NCI-H2227 (cell line): ENCODE results near the gene KDM8.

Experiments used
- DNase-seq: peaks from one replicate; lab custom pipeline; 2025; ENCODE audit not compliant: unreplicated experiment; lab: John Stamatoyannopoulos, UW

Gene KDM8

DNA sequence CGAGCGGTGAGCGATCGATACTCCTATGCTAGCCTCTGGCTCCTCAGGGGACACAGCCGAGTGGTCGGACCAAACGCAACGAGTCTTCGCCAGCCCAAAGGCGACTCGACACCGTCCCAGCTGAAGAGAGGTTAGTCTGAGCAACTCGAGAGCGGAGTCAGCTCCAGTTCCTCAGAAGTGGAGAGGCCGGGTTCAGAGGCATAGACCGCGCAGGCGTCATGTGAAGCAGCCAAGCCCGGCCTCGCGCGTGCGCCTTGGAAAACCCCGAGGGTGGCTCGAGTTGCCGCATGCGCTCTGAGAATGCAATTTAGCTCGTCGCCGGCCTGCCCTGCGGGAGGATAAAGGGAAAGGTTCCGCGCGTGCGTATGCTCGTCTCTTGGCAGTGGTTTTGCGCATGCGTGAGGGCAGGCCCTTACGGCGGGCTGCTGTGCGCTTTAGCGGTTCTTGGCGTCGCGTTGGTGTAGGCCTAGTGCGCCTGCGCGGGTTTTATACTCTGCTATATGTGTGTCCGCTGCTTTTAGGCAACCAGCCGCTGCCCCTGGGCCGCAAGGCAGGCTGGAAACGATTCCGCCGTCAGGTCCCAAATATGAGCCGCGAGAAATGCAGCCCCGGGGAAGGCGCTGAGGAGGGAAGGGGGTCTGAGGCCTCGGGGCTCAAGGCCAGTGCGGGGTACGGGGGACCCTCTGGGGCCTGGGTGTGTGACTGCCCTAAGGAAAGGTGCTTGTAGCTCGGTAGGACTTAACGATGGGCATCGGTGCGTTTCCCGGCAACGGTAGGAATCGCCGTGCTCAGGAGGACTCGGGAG lies at the start of gene KDM8:
Gene KDM8 (plus strand): TSS at position 20 of the 805 bp plus-strand sequence. CDS start 6,598 bp downstream, outside the sequence.
- peak; percentile 100 for DNase-seq

DNA sequence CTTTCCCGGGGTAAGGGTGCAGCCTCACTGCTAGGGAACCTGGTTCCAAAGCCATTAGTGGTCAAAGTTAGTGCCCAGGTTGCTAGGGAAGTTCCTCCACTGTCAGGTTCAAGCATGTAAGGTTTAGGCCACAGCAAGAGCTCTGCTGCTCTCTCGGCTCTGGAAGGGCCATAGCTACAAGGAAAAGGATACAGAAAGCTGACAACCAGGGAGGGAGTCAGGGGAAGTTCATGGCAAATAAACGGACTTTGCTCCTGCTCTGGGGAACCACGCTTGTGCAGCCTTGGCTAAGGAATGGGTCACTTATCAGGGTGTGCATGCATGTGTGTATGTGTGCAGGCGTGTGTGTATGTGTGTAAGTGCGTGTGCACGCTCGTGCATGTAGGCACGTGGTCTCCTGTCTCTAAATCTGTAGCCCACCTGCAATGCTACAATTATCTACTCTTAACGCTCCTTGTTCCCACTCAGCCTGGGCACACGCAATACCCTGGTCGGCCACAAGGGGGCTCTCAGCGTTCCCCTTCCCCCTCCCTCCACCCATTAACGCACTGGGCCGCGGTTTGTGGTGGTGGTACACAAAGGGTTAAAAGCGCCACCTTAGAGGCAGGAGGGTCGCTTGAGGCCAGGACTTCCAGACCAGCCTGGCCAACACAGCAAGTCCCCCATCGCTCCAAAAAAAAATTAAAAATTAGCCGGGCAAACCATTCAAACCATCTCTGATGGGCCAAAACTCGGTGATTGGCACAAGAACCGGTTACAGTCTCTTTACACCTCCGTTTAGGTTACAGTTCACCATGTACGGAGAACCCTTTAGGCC lies 48.4 kb upstream of the KDM8 start:
- peak; percentile 42 for DNase-seq

DNA sequence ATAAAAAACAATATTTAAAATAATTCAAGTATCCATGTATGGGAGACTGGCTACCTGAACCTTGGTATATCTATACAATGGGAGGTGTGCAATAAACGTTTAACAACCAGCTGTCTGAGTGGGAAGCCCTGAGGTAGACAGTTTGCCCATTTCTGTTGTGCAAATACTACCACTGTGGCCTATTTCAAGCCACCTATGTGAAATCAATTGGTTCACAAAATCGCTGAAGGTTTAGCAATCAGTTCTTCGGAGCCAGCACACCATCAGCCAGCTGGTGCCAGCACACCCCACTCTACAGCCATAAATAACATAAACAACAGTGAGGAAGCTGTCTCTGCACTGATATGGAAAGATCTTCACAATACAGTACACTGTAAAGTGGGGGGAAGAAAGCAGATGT lies 46.7 kb upstream of the KDM8 start:
- DNase-seq = no peak

DNA sequence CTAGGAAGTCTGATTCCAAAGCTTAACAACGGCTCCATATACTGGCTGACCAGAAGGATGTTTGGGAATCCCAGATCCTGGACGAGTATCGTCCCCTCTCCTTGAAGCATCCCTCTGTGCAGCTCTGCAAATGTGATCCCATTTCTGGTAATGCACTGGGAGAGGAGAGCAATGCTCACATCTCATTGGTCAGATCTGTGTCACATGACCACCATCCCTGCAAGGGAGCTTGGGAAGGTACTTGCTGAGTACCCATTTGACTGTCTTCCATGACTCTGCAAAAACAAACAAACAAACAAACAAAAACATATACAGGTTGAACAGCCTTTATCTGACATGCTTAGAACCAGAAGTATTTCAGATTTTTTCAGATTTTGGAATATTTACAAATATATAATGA lies 41.9 kb upstream of the KDM8 start:
- no peak for DNase-seq

DNA sequence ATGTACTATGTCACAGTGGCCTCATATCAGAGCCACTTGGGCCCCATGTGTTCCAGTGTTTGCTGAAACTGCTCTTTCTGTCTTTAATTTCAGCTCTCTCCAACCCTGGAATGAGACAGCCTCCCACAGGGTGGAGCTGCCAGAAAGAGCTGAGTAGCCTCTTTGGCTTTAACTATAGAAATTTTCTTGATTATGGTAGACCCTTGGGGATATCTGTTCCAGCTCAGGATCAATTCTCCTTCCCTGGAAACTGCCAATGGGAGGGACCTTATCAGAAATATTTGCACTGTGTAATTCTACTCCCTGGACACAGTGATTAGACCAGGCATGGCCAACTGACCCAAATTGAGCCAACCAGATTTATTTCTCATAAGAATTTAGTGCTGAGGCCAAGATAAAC lies 39.0 kb upstream of the KDM8 start:
- DNase-seq = no peak

DNA sequence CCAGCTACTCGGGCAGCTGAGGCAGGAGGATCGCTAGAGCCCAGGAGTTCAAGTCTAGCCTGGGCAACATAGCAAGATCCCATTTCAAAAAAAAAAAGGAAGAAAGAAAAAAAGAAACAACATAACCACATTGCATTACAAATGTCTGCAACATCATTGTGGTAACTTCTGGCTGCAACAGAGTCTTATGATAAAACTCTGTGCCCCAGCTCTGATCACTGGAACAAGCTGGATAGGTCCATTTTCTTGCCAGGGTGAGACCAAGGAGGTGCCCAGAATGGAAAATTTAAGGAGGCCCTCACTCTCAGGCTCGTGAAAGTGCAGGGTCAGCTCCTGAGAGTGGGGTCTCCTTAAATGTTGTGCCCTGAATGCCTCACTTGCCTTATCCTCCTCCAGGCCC lies 37.8 kb upstream of the KDM8 start:
- no peak for DNase-seq

DNA sequence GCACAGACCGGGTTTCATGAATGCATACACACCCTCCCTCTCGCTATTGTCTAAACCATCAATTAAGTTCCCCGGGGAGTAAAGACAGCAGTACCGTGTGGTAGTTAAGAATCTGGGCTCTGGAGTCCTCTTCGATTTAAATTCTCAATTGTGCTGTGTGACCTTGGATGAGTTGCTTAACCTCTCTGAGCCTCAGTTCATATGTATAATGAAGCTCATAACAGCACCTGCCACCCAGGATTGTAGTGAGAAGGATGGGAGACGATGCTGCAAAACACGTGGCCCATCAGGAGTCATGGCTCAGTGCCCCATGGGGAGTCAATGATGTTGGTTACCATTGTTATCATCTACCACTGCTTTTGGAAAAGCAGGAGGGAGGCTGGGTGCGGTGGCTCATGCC lies 34.5 kb upstream of the KDM8 start:
- DNase-seq = no peak

DNA sequence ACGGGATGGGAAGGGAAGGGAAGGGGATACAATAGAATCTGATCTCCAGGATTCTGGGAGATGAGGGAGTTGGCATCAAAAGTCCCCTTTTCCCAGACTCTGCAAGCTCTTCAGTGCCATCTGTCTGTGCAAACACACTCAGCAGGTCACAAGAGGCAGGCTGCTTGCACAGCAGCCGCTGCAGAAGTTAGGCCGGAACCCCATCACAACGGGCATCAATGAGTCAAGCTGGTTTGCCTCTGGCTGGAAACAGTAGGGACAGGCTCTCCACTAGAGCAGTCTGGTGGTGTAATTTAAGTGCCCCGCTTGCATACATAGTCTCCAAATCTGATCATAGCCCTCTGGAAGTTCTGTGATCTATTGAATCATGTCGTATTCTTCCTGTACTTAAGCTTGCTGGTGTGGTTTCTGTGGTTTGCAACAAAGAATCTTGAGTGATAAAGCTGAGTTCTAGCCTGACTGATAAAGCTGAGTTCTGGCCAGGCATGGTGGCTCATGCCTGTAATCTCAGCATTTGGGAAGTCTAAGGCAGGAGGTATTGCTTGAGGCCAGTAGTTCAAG lies 33.7 kb upstream of the KDM8 start:
- DNase-seq = peak; percentile 30

DNA sequence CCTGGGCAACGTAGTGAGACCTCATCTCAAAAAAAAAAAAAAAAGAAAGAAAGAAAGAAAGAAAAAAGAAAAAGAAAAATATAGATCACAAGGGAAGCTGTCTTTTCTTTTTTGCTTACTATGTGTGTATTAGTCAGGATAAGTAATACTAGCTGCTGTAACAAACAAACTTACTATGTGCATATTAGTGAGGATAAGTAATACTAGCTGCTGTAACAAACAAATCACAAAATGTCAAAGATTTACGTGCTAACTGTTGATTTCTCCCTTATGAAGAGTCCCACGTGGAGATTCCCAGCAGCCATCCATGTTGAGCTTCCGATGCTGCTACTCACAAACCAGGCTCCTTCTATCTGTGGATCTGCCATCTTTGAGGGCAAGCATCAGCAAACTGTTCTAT lies 31.7 kb upstream of the KDM8 start:
- DNase-seq = no peak

DNA sequence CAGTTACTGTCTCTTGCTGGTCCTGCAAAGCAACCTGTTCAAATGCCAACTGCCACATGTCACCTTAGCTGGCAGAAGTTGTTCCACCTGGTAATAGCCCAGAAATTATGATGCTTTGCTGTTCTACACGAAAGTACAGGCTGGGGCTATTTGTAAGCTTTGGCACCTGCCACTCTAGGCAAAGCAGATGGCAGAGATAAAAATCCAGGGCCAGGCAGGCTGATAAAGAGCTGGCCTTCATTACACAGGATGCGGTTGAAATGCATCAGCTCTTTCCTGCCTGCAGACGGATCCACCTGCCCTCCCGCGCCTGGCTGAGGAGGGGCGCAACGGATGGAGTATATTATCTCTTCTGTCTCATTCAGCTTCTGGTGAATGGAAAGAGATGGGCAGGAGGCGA lies 29.3 kb upstream of the KDM8 start:
- no peak for DNase-seq

DNA sequence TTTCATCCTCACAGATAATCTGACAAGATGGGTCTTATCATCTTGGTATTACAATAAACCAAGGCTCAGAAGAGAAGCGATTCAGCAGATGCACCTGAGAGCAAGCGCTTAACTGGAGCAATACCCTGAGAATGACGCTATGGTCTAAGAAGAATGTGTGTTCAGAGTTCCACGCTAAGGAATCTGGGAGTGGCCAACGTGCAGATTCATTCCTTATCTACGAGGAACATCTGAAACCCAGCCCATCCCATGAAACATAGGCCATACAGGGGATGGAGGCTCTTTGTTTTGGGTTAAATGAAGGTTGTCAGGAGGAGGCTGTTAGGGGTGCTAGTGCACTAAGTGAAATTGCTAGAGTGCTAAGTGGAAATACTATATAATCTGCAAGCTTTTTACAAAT lies 28.5 kb upstream of the KDM8 start:
- no peak for DNase-seq

DNA sequence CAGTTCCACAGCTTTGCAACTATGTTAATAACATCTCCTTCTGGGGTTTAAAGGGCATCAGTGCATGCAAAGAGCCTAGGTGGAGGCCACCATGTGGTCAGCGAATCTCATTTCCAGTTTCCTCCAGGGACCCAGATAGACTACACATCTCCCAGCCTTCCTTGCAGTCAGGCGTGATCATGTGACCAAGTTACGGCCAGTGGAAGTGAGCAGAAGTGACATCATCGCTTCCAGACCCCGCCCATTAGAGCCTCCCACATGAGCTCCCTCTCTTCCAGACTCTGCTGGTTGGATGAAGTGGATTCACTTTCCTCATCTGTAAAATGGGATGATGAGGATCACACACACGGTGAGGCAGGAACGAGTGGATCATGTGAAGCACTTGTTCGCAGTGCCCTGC lies 27.4 kb upstream of the KDM8 start:
- no peak for DNase-seq

DNA sequence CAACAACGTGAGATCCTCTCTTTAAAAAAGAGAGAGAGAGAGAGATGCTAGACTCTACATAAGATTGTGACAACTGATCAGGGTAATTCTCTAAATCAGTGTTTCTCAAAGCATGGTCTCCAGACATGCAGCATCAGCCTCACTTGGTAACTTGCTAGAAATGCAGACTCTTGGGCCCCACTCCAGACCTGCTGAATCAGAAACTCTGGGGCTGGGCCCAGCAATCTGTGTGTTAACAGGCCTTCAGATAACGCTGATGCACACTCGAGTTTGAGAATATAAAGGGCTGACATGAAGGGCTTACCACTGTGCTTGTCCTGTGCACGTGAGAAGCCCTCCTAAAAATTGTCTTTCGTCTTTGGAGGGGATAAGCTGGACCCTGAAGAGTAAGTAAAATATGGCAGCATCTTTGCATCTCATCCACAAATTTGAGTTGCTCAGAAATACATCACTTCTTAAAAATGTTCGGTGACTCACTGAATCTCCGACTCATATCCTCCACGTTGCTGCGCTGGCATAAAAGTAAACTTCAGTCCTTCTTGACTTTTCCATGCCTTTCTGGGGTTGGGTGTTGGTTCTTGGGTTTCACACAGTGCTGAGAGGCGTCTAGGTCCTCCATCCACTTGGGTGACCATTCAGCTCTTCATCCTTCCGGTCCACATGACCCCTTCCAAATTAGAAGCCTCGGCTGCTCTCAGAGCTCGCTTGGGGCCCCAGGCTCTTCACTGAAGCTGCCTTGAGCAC lies 26.1 kb upstream of the KDM8 start:
- no peak for DNase-seq

DNA sequence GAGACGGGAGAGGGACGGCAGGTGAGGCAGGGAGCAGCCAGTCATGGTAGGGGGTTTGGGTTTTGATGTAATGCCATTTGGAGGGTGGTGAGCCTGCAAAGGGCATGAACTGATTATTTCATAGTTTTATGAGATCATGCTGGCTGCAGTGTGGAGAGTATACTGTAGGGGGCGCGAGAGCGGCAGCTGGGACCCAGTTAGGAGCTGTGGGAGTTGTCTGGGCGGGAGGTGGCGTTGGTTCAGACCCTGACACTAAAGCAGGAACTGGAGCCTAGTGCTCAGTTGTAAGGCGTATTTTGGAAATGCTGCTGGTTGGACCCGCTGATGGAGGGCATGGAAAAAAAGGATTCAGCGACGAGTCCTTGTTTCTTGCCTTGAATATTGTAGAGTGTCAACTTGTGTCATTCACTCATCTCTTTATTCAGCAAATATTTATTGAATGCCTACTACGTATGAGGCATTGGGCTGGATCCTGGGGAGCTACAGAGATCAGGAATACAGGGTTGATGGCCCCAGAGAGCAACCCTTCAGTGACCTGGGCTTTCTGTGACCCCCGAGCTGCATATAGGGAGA lies 23.7 kb upstream of the KDM8 start:
- no peak for DNase-seq

DNA sequence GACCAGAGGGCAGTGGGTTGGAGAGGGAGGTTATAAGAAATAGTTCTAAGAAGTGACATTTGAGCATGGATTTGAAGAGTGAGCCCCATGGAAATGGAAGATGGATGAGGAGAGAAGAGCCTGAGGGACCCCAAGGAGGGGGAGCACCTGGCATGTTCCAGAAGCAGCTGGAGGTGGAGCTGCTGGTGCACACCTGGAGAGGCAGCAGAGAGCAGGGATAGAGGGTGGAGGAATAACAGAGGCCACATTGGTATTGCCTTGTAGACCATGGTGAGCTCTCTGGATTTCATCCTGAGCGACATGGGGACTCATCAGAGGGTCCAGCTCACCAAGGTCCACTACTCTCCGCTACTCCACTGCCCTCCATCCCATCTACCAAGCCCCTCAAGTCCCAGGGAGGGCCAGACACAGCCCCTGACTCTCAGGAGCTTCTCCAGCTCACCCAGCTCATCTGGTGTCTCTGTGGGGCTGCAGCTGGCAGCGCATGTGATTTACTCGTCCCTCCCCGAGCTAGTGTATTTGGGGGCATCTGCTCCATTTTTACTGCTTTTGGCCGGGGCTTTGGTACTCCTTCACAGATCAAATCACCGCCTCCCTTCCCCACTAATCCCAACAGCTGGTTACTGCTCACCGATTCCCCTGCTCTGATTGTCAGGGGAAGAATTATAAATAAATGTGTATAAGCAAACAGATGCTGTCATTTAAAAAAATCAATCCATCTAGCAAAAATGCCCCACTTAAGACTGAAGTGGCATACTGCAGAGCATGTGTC lies 22.1 kb upstream of the KDM8 start:
- no peak for DNase-seq

DNA sequence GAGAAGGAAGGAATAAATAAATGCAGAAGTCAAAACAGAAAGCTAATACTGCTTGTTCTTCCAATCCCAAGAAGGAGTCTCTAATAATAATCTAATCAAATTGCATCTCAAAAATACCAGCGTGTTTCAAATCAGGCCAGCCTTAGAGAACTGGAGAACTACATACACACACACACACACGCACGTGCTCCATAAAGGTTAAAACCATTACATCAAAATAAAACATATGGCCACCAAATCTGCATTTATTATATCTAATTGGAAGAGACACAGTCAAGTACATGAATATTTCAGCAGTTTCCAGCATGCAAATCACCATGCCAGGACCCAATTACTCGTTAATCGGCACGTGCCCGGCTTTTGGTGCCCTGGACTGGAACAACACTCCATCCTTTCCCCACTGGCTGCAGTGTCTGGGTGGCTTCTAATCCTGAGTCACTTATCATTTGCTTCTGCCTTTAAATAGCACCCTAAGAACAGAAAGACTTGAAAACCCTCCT lies 20.4 kb upstream of the KDM8 start:
- no peak for DNase-seq

DNA sequence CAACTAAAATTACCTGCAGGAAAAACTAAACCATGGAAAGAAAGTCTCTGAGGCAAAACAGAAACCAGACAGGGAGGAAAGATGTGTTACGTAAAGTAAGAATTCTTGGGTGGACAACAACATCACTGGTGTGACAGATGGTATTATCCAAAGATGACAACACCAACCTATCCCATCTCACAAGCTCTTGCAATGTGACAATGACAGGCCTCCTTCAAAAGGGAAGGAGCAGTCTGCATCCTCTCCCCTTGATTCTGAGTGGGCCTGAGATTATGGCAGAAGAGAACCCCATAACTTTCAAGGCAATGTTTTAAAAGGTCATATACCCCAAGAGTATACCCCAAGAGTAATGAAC lies 17.6 kb upstream of the KDM8 start:
- no peak for DNase-seq

DNA sequence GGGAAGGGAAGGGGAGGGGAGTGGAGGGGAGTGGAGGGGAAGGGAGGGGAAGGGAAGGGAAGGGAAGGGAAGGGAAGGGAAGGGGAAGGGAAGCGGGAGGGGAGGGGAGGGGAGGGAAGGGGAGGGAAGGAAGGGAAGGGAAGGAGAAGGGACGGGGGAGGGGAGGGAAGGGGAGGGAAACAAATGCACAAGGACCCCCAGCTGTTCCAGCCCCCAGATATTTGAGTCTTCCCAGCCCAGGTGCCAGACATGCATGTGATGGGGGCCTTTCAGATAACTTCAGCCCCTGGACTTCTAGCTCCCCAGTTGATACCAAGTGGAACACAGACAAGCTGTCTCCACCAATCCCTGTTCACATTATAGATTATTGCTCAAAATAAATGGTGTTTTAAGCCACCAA lies 14.7 kb upstream of the KDM8 start:
- no peak for DNase-seq

DNA sequence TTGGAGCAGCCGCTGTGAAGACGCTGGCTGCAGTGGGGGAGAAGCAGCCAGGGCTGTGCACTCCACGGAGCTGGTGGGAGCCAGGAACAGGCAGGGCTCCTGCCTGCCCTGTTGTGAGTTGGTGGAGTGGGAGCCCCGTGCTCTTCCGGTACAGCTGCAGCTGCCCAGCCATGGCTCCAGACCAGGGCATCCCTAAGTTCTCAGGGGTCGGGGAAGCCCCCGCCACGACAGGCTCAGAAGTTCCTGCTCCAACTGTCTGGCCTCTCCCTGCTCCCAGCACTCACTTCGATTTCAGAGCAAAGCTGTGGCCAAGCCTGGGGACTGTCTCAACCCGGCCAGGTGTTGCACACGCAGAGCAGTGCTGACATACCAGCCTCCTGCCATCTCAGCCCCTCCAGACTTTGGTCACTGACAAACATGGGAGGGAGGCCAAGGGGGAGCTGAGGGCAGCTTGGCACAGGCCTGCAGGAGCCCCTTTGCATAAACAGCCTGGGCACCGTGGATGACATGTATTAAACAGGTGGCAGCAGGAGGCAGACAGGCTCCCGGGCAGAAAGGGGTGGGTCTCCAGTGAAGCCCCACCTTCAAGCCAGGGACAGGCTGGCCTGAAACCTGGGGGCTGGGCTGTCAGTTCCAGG lies 13.9 kb upstream of the KDM8 start:
- DNase-seq = no peak
